ENCODE data around the gene UBE2E1. TPM values are rescaled to one million over a fixed set of nuclear protein-coding genes. Genes with fewer than 3 reads are reported as not detected.

The UBE2E1 gene
- total and polyA plus RNA-seq, 2 of the 4 experiments (the other 2 are of a cell fraction): 54.1 to 91.6 TPM

DNA sequence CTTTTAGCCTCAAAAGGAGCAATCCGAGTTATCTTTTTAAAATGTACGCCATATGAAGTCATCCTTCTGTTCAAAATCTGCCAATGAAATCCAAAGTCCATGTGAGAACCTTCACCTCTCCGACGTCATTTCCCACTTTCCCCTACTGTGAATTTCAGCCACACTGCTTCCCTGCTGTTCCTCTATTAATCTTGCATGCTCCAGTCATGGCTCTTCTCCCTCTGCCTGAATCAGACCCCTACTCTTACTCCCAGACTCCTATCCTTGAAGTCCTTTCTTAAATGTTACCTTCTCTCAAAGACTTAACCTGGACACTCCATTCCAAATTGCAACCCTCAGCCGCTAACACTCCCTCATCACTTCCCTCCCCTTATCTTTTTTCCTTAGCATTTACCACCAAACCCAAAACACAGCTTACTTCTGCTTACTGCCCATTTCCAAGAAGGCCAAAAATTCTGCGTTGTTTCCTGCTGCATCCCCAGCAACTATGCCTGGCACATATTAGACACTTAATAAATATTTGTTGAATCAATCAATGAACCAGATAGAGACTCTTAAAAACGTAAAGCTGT lies 109.9 kb downstream of the UBE2E1 start:
- peak overlapping the region; percentile 17 for H3K9ac ChIP-seq (ENCODE audit: low read depth, low read length)

More for the DNA sequence above, 109.9 kb downstream of the UBE2E1 start:
- Histone ChIP-seq H3K27ac (ENCODE audit: insufficient read depth, low read length) (no peak overlapping the region), H2AFZ (replicated peaks; ENCODE audit: low read length, poor library complexity) (no peak overlapping the region), H3K27me3 (ENCODE audit: control insufficient read depth, insufficient read depth, low read length) (no peaks in the 10 kb centered on the region), H3K4me2 (ENCODE audit: low read depth, low read length) (peak overlapping the region; percentile 37), H3K14ac (replicated peaks; ENCODE audit: low read depth, low read length) (0 out of 2 replicates have a peak overlapping the region, but pooled peaks have one; percentile 1), H3K4me1 (ENCODE audit: control insufficient read depth, insufficient read depth, low read length) (no peaks in the 10 kb centered on the region), H3K4ac (ENCODE audit: low read depth, low read length) (no peak overlapping the region), H2BK20ac (ENCODE audit: low read depth, low read length) (no peak overlapping the region), H3K18ac (ENCODE audit: low read depth, low read length) (no peak overlapping the region), H4K5ac (ENCODE audit: low read depth, low read length) (no peak overlapping the region), H4K91ac (ENCODE audit: insufficient read depth, low read depth, low read length) (no peak overlapping the region), H3K9me1 (ENCODE audit: insufficient read depth, low read length) (no peaks in the 10 kb centered on the region), H3K9me3 (ENCODE audit: control insufficient read depth, insufficient read depth, low read length) (no peaks in the 10 kb centered on the region), H2BK15ac (ENCODE audit: low read depth, low read length) (no peak overlapping the region), H3K79me1 (ENCODE audit: low read depth in 1 of 2, low read length in 2 of 2) (peaks cover 22 to 49% of the 10 kb centered on the region in 2 experiments), H4K8ac (ENCODE audit: low read depth in 2 of 2, low read length in 2 of 2) (peak overlapping the region in 1 of 2 experiments; percentile 31; a peak in 1 of 4 replicates), H2BK120ac (ENCODE audit: low read depth, low read length) (no peak overlapping the region), H3K4me3 (ENCODE audit: insufficient read depth, low read depth, low read length) (peak overlapping the region; percentile 57), H3K36me3 (ENCODE audit: control insufficient read depth, insufficient read depth, low read length) (peaks cover 12% of the 10 kb centered on the region), H3K23ac (ENCODE audit: low read depth, low read length) (peak overlapping the region; percentile 25), H3K56ac (ENCODE audit: extremely low read depth, insufficient read depth, low read length) (no peak overlapping the region), H2BK5ac (ENCODE audit: low read depth, low read length, poor library complexity, severe bottlenecking) (no peak overlapping the region), H2AK9ac (replicated peaks; ENCODE audit: low read depth, low read length, poor library complexity) (no peak overlapping the region), H4K20me1 (ENCODE audit: insufficient read depth, low read length) (peaks cover 33% of the 10 kb centered on the region), H2AK5ac (ENCODE audit: low read depth, low read length) (no peak overlapping the region)
- no peak for ATAC-seq (ENCODE audit: low read depth)
- POLR2A ChIA-PET (ENCODE audit: unreplicated experiment): interaction anchor here (0.7 kb wide), 1 partner anchor 148 kb away, joined by 3 read pairs; no protein-coding TSS in a partner anchor
- DNase-seq: peak; percentile 64
- BruUV-seq (replicated peaks): no TSS peak
- WGBS, 2 experiments (ENCODE audit: extremely low coverage in 2 of 2, insufficient read length in 1 of 2): 63 to 100% methylated on average over 1 to 5 of the region's 7 CpGs
- TF ChIP-seq RAD21 (IDR thresholded peaks at IDR 0.05; ENCODE audit: low read length) (no peak), RCOR1 (IDR thresholded peaks at IDR 0.05; ENCODE audit: insufficient replicate concordance, low read length) (no peak), MXI1 (IDR thresholded peaks at IDR 0.05; ENCODE audit: borderline replicate concordance, low read depth, low read length) (no peak), SMC3 (IDR thresholded peaks at IDR 0.05; ENCODE audit: low read depth, low read length) (no peak), POLR2A (IDR thresholded peaks at IDR 0.05; ENCODE audit: low read depth, low read length) (no peak), BHLHE40 (IDR thresholded peaks at IDR 0.05; ENCODE audit: low read depth, low read length) (no peak)
- TF ChIP-seq, protein P1, sequence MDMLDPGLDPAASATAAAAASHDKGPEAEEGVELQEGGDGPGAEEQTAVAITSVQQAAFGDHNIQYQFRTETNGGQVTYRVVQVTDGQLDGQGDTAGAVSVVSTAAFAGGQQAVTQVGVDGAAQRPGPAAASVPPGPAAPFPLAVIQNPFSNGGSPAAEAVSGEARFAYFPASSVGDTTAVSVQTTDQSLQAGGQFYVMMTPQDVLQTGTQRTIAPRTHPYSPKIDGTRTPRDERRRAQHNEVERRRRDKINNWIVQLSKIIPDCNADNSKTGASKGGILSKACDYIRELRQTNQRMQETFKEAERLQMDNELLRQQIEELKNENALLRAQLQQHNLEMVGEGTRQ (IDR thresholded peaks at IDR 0.05; ENCODE audit: low read depth, low read length): no peak
- TF ChIP-seq, protein P2, sequence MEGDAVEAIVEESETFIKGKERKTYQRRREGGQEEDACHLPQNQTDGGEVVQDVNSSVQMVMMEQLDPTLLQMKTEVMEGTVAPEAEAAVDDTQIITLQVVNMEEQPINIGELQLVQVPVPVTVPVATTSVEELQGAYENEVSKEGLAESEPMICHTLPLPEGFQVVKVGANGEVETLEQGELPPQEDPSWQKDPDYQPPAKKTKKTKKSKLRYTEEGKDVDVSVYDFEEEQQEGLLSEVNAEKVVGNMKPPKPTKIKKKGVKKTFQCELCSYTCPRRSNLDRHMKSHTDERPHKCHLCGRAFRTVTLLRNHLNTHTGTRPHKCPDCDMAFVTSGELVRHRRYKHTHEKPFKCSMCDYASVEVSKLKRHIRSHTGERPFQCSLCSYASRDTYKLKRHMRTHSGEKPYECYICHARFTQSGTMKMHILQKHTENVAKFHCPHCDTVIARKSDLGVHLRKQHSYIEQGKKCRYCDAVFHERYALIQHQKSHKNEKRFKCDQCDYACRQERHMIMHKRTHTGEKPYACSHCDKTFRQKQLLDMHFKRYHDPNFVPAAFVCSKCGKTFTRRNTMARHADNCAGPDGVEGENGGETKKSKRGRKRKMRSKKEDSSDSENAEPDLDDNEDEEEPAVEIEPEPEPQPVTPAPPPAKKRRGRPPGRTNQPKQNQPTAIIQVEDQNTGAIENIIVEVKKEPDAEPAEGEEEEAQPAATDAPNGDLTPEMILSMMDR (conservative IDR thresholded peaks at IDR 0.05; ENCODE audit: low read depth, low read length): no peak
- intact Hi-C loops (cut with micrococcal nuclease) (loop anchor here (10.0 kb wide), 1 partner anchor 769 kb away; no protein-coding TSS in a partner anchor), dilution Hi-C loops (cut with HindIII; ENCODE audit: low sequenced_read_pairs, unreplicated experiment) (no loop called here), in situ Hi-C loops (cut with MboI; ENCODE audit: low sequenced_read_pairs) (no loop called here)
- CTCF ChIA-PET: interaction anchor here (0.7 to 1.6 kb wide), 4 partner anchors 12 to 81 kb away, joined by 3 to 4 read pairs (median 4); no protein-coding TSS in a partner anchor
